ENCODE measurements around the gene RPP25L.

GRCh38 chr9:34624475-34625185, 12.7 kb upstream of the RPP25L start:
- TF ChIP-seq CTCF (IDR thresholded peaks at IDR 0.05 in 2 of 3, conservative IDR thresholded peaks at IDR 0.05 in 1 of 3; ENCODE audit: borderline replicate concordance in 1 of 3, insufficient read depth in 1 of 3, low read depth in 2 of 3, low read length in 2 of 3) (no peak), POLR2A (IDR thresholded peaks at IDR 0.05; ENCODE audit: borderline replicate concordance, extremely low read depth, insufficient read depth, insufficient read length) (no peak), POLR2AphosphoS5 (IDR thresholded peaks at IDR 0.05; ENCODE audit: low read depth, low read length) (no peak), CEBPB (IDR thresholded peaks at IDR 0.05; ENCODE audit: low read depth) (no peak), EZH2phosphoT487 (IDR thresholded peaks at IDR 0.05; ENCODE audit: borderline replicate concordance) (no peak), SP1 (IDR thresholded peaks at IDR 0.05; ENCODE audit: low read depth) (no peak), RAD21 (IDR thresholded peaks at IDR 0.05; ENCODE audit: low read depth) (no peak), EZH2 (IDR thresholded peaks at IDR 0.05) (no peak), SIN3A (IDR thresholded peaks at IDR 0.05; ENCODE audit: low read depth) (no peak), CBX3 (IDR thresholded peaks at IDR 0.05; ENCODE audit: low read depth) (no peak), ZNF274 (IDR thresholded peaks at IDR 0.05; ENCODE audit: low read depth, low read length) (no peak), YY1 (IDR thresholded peaks at IDR 0.05; ENCODE audit: extremely low read depth, insufficient replicate concordance, low read depth, low read length) (no peak)

Data from HCT116 (cell line).